H1 (cell line): ENCODE data around the gene XCL1. TPM values are rescaled to one million over a fixed set of nuclear protein-coding genes. Genes with fewer than 3 reads are reported as not detected.
A peak's percentile ranks its signal among the peaks of the same experiment; 100 is the strongest.

Experiments used
- CTCF ChIA-PET: fragments of 300-600 bp; sonication (Branson Sonifier 250); formaldehyde crosslinking; loops from one replicate; lab custom pipeline; 2021; ENCODE audit not compliant: partially characterized antibody; lab: Charles Lee
- POLR2A ChIA-PET: fragments of 300-600 bp; sonication (Branson Sonifier 250); formaldehyde crosslinking; loops from one replicate; lab custom pipeline; 2021; ENCODE audit warnings: inconsistent platforms; ENCODE audit not compliant: partially characterized antibody; lab: Charles Lee
- DNase-seq, 2 experiments: peaks; one replicate each; pipeline versions ENCODE4 v3.0.0 to v3.0.0-alpha.2; 2010 to 2022; ENCODE audit warnings: low spot score in 2 of 2, low read depth in 1 of 2, mixed read lengths in 1 of 2
- FAIRE-seq: peaks from 2 replicates; lab custom pipeline; 2011; peaks lifted over from hg19 to GRCh38; lab: Jason Lieb, UNC
- H2AFZ ChIP-seq: 2 replicates; pipeline ENCODE4 v1.8.1; 2012; ENCODE audit warnings: low read length, inconsistent platforms
- H2AK5ac ChIP-seq: 2 replicates; pipeline ENCODE4 v1.6.1; 2013; ENCODE audit warnings: low read depth, low read length
- H2BK120ac ChIP-seq: replicated peaks from 2 replicates; pipeline ENCODE3; 2013; ENCODE audit warnings: low read depth, low read length, inconsistent platforms
- H2BK12ac ChIP-seq: 2 replicates; pipeline ENCODE4 v1.6.1; 2013; ENCODE audit warnings: low read depth, low read length
- H2BK15ac ChIP-seq: 2 replicates; pipeline ENCODE4 v1.6.1; 2013; ENCODE audit warnings: low read length
- H2BK20ac ChIP-seq: 2 replicates; pipeline ENCODE4 v1.6.1; 2013; ENCODE audit warnings: low read length
- H2BK5ac ChIP-seq: 2 replicates; pipeline ENCODE4 v1.6.1; 2013; ENCODE audit warnings: low read depth, low read length
- H3K14ac ChIP-seq: 2 replicates; pipeline ENCODE4 v1.6.1; 2013; ENCODE audit warnings: inconsistent platforms; ENCODE audit not compliant: insufficient read length
- H3K18ac ChIP-seq: 2 replicates; pipeline ENCODE4 v1.6.1; 2013; ENCODE audit warnings: low read length; ENCODE audit errors: extremely low read depth
- H3K23ac ChIP-seq: 2 replicates; pipeline ENCODE4 v1.6.1; 2013; ENCODE audit warnings: inconsistent platforms; ENCODE audit not compliant: insufficient read length
- H3K23me2 ChIP-seq: 2 replicates; pipeline ENCODE4 v1.6.1; 2013; ENCODE audit warnings: low read depth, low read length
- H3K27ac ChIP-seq: 2 replicates; pipeline ENCODE4 v1.6.1; 2011; ENCODE audit warnings: low read depth, low read length, inconsistent platforms
- H3K27me3 ChIP-seq, 4 experiments: replicated peaks in 1 of 4; 1 replicate in 1 of 4; 2 replicates in 3 of 4; pipeline versions ENCODE4 v1.6.1 to v1.8.1; 2011 to 2013; ENCODE audit warnings: low read length in 3 of 4, mild to moderate bottlenecking in 3 of 4, inconsistent platforms in 2 of 4, mixed read lengths in 2 of 4, moderate library complexity in 1 of 4; ENCODE audit not compliant: control insufficient read depth in 3 of 4, insufficient read depth in 3 of 4; ENCODE audit errors: extremely low read depth in 1 of 4
- H3K36me3 ChIP-seq, 4 experiments: 2 replicates each; pipeline versions ENCODE4 v1.6.1 to v1.8.1; 2011 to 2013; ENCODE audit warnings: mild to moderate bottlenecking in 4 of 4, low read length in 3 of 4, moderate library complexity in 2 of 4, control low read depth in 1 of 4, inconsistent platforms in 1 of 4; ENCODE audit not compliant: insufficient read depth in 4 of 4, control insufficient read depth in 2 of 4
- H3K4ac ChIP-seq: replicated peaks from 2 replicates; pipeline ENCODE3; 2013; ENCODE audit warnings: low read length, low read depth, mixed read lengths, inconsistent platforms; ENCODE audit not compliant: insufficient read length
- H3K4me1 ChIP-seq, 4 experiments: replicated peaks in 1 of 4; 1 replicate in 1 of 4; 2 replicates in 3 of 4; pipeline versions ENCODE4 v1.6.1 to v1.8.1; 2011 to 2013; ENCODE audit warnings: low read length in 3 of 4, inconsistent platforms in 2 of 4, mixed read lengths in 1 of 4; ENCODE audit not compliant: insufficient read depth in 4 of 4, control insufficient read depth in 3 of 4
- H3K4me2 ChIP-seq, 2 experiments: 2 replicates each; pipeline versions ENCODE4 v1.6.1 to v1.8.1; 2011 to 2013; ENCODE audit warnings: low read depth in 2 of 2, low read length in 2 of 2, control low read depth in 1 of 2, inconsistent platforms in 1 of 2, mild to moderate bottlenecking in 1 of 2; ENCODE audit not compliant: insufficient read depth in 1 of 2
- H3K4me3 ChIP-seq, 4 experiments: fragments of 200-600, 300-600 bp in 1 of 4; sonication (generic), shearing (Covaris generic), sonication (Bioruptor Twin) in 1 of 4; 2 replicates each; pipeline versions ENCODE4 v1.5.1 to v1.8.1; 2011 to 2016; ENCODE audit warnings: low read length in 4 of 4, low read depth in 3 of 4, control low read depth in 2 of 4, inconsistent platforms in 2 of 4, mild to moderate bottlenecking in 2 of 4, mixed read lengths in 1 of 4, moderate library complexity in 1 of 4; ENCODE audit not compliant: insufficient read depth in 2 of 4; ENCODE audit errors: extremely low read depth in 1 of 4
- H3K56ac ChIP-seq: replicated peaks from 2 replicates; pipeline ENCODE3; 2013; ENCODE audit warnings: low read depth, mild to moderate bottlenecking, mixed read lengths, low read length, inconsistent platforms; ENCODE audit not compliant: insufficient read length
- H3K79me1 ChIP-seq: 2 replicates; pipeline ENCODE4 v1.6.1; 2013; ENCODE audit warnings: low read depth, low read length, control low read depth
- H3K79me2 ChIP-seq, 2 experiments: 2 replicates each; pipeline versions ENCODE4 v1.6.1 to v1.8.1; 2012 to 2013; ENCODE audit warnings: low read length in 2 of 2, mild to moderate bottlenecking in 2 of 2, inconsistent platforms in 1 of 2; ENCODE audit not compliant: insufficient read depth in 2 of 2, control insufficient read depth in 1 of 2
- H3K9ac ChIP-seq, 4 experiments: replicated peaks in 1 of 4; 1 replicate in 1 of 4; 2 replicates in 3 of 4; pipeline versions ENCODE4 v1.6.1 to v1.8.1; 2011 to 2013; ENCODE audit warnings: low read depth in 3 of 4, low read length in 3 of 4, control low read depth in 2 of 4, mild to moderate bottlenecking in 2 of 4, moderate library complexity in 2 of 4, inconsistent platforms in 1 of 4; ENCODE audit errors: extremely low read depth in 1 of 4
- H3K9me3 ChIP-seq, 2 experiments: 2 replicates each; pipeline versions ENCODE4 v1.6.1 to v1.8.1; 2012 to 2013; ENCODE audit warnings: mild to moderate bottlenecking in 2 of 2, moderate library complexity in 2 of 2, control low read depth in 1 of 2, inconsistent platforms in 1 of 2, low read depth in 1 of 2, low read length in 1 of 2, mixed read lengths in 1 of 2; ENCODE audit not compliant: insufficient read depth in 2 of 2
- H4K20me1 ChIP-seq, 2 experiments: replicated peaks in 1 of 2; 2 replicates each; pipeline versions ENCODE3 to v1.8.1; 2011 to 2013; ENCODE audit warnings: inconsistent platforms in 2 of 2, low read length in 2 of 2, mild to moderate bottlenecking in 1 of 2; ENCODE audit not compliant: insufficient read depth in 2 of 2, control insufficient read depth in 1 of 2
- H4K5ac ChIP-seq: 2 replicates; pipeline ENCODE4 v1.6.1; 2013; ENCODE audit warnings: low read length, low read depth, mixed read lengths, inconsistent platforms; ENCODE audit not compliant: insufficient read length
- H4K8ac ChIP-seq: 2 replicates; pipeline ENCODE4 v1.8.0; 2013; ENCODE audit warnings: mild to moderate bottlenecking, moderate library complexity, low read length, inconsistent platforms; ENCODE audit not compliant: insufficient read depth; ENCODE audit errors: extremely low read depth
- H4K91ac ChIP-seq: replicated peaks from 2 replicates; pipeline ENCODE3; 2013; ENCODE audit warnings: low read length, mixed read lengths, inconsistent platforms; ENCODE audit not compliant: insufficient read length
- POU5F1 ChIP-seq: IDR thresholded peaks from 2 replicates; pipeline ENCODE4 v1.6.1; 2011; ENCODE audit warnings: low read depth, mild to moderate bottlenecking, low read length, moderate library complexity
- SP1 ChIP-seq: IDR thresholded peaks from 2 replicates; pipeline ENCODE4 v1.6.1; 2011; ENCODE audit warnings: low read depth, low read length
- WGBS, 2 experiments: shearing (Covaris generic) in 1 of 2; methylation state at CpG; one replicate each; pipeline versions ENCODE4 v1.1.6 to v1.1.7; 2013 to 2015; ENCODE audit warnings: low lambda C conversion rate in 2 of 2, mixed read lengths in 2 of 2, inconsistent platforms in 1 of 2, low coverage in 1 of 2, missing lambda C conversion rate in 1 of 2; ENCODE audit not compliant: insufficient replicate concordance in 2 of 2, insufficient coverage in 1 of 2, insufficient read length in 1 of 2; ENCODE audit errors: extremely low coverage in 1 of 2, missing lambda C conversion rate in 1 of 2; 5-methylcytosine and 5-hydroxymethylcytosine counted together
- polyA plus RNA-seq, 7 experiments: library from polyadenylated mRNA; depleted of rRNA in 3 of 7; stranded (reverse) in 5 of 7; unstranded in 2 of 7; fragments of >200 nt in 5 of 7; fragments of 200-250 nt in 2 of 7; gene quantifications; 1 replicate in 5 of 7; 2 replicates in 1 of 7; 4 replicates in 1 of 7; pipeline versions ENCODE4 v1.2.1 to v1.2.3, GENCODE V29; 2011 to 2013; ENCODE audit warnings: missing spikeins in 2 of 7, mixed read lengths in 2 of 7
- total RNA-seq: library from RNA; stranded (reverse); fragmentation: NEBNext Ultra II Directional; extraction: Animal tissue kit (Norgen Biotek cat#: 25700); gene quantifications from 2 replicates; pipeline ENCODE4 v1.2.1, GENCODE V29; 2021

The XCL1 gene
- total and polyA plus RNA-seq, 2 of the 8 experiments (the other 6 are each of a cell fraction or from before 2014, with no cell fraction given), result 0.39 to 0.63 TPM

DNA sequence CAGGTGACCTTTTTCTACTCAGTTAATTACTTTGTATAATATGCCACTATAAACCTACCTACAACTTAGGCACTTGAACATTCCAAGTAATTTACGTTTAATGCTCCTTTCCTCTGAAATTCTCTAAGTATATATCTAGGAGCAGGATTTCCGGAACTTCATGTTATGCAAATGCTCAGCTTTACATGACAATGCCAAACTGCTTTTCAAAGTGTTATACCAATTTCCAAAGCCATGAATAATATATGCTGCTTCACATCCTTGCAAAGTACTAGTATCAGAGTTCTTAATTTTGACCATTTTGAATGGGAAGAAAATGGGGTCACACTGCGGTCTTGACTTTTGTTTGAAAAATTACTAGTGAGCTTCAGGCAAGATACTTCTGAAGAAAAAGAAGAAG lies 5.8 kb upstream of the XCL1 start:
- no peak for FAIRE-seq
- CTCF ChIA-PET, result interaction anchor here (0.6 to 2.6 kb wide), 3 partner anchors 53 to 130 kb away, joined by 3 to 13 read pairs (median 4); no protein-coding TSS in a partner anchor
- H3K4me2 ChIP-seq, result no peak overlapping the region

More for the DNA sequence above, 5.8 kb upstream of the XCL1 start:
- peaks cover 0 to 2% (median 0%) of the 10 kb centered on the region in 4 experiments; a peak in 1 of 7 replicates for H3K4me1 ChIP-seq
- H3K36me3 ChIP-seq, result no peaks in the 10 kb centered on the region
- no peaks in the 10 kb centered on the region for H3K27me3 ChIP-seq
- no peak overlapping the region for H3K18ac ChIP-seq
- H4K91ac ChIP-seq, result no peak overlapping the region
- H3K79me2 ChIP-seq, result no peaks in the 10 kb centered on the region
- no peak overlapping the region for H2AFZ ChIP-seq
- H3K4me3 ChIP-seq, result no peak overlapping the region
- no peak overlapping the region for H3K23ac ChIP-seq
- H3K79me1 ChIP-seq, result no peaks in the 10 kb centered on the region
- no peaks in the 10 kb centered on the region for H4K20me1 ChIP-seq
- no peak overlapping the region for H4K5ac ChIP-seq
- H3K4ac ChIP-seq, result no peak overlapping the region
- no peak overlapping the region for H3K27ac ChIP-seq
- no peak overlapping the region for H4K8ac ChIP-seq
- H2AK5ac ChIP-seq, result no peak overlapping the region
- no peaks in the 10 kb centered on the region for H3K9me3 ChIP-seq
- no peak overlapping the region for H2BK5ac ChIP-seq
- TF ChIP-seq SP1 (no peak), POU5F1 (peak; percentile 54; the same call in 1 of the 2 replicates)
- TF ChIP-seq, all 59 proteins: peak for 1
- H3K56ac ChIP-seq, result no peak overlapping the region
- H3K9ac ChIP-seq, result no peak overlapping the region
- no peak overlapping the region for H3K14ac ChIP-seq
- H2BK120ac ChIP-seq, result no peak overlapping the region
- WGBS, 2 experiments, result 59% methylated on average over 3 of the region's 3 CpGs; no CpG with 5 or more reads in 1 of the 2 experiments
- H3K23me2 ChIP-seq, result no peaks in the 10 kb centered on the region
- POLR2A ChIA-PET, result no interaction called here
- H2BK12ac ChIP-seq, result no peak overlapping the region
- DNase-seq, result no peak
- no peak overlapping the region for H2BK20ac ChIP-seq
- no peak overlapping the region for H2BK15ac ChIP-seq
